ENCODE data around the gene UBXN4. TPM values are rescaled to one million over a fixed set of nuclear protein-coding genes. Genes with fewer than 3 reads are reported as not detected.
A peak's percentile ranks its signal among the peaks of the same experiment; 100 is the strongest.

Gene UBXN4
- total RNA-seq, 4 donors from 2014 or later = 54.8 to 85.1 (median 77.0) TPM

- Histone ChIP-seq H3K27me3 (no peaks in the 10 kb centered on the region), H3K4me1 (peaks cover 20 to 23% of the 10 kb centered on the region in 2 donors), H3K4me3 (no peak overlapping the region), H3K36me3 (no peaks in the 10 kb centered on the region), H3K9me3 (no peaks in the 10 kb centered on the region), H3K27ac (no peak overlapping the region)
- TF ChIP-seq POLR2A (IDR thresholded peaks at IDR 0.05) (no peak), CTCF (IDR thresholded peaks at IDR 0.05 in 4 of 5, conservative IDR thresholded peaks at IDR 0.05 in 1 of 5) (no peak)
- DNase-seq (no peak), ATAC-seq (no peak)
- in situ Hi-C loops (cut with MboI; ENCODE audit: low sequenced_read_pairs in 4 of 4) = loop anchor here in 1 of 4 donors (10.0 kb wide), 1 partner anchor 205 kb away; the partner anchor contains the start of genes R3HDM1 and ZRANB3
- intact Hi-C loops (cut with DNase I; ENCODE audit: low total_unique reads) = loop anchor here (2.0 to 5.0 kb wide), 6 partner anchors 137 to 821 kb away; partner anchors contain the start of genes CCNT2, DARS1, MCM6 and R3HDM1
Observed at GRCh38 chr2:135740206-135740605, 1.4 kb upstream of the UBXN4 start.

DNA sequence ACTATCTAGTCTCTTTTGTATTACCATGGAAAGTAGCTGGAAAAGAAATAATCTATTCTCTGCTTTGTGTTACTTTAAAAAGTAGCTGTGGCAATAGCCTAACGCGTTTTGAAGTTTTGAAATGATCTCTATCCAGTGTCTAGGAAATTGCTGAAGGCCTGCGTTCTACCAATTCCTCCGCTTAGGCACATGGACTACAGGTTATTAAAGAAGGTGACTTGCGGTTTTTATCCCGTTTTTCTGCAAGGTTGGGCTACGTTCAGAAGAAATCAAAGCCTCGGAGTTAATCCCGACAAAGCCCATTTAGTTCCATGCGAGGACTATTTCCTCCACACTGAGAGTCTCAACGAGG lies 636 bp upstream of the UBXN4 start:
- in situ Hi-C loops (cut with MboI; ENCODE audit: low sequenced_read_pairs in 4 of 4) (loop anchor here in 1 of 4 donors (10.0 kb wide), 1 partner anchor 206 kb away; the partner anchor contains the start of genes R3HDM1 and ZRANB3), intact Hi-C loops (cut with DNase I; ENCODE audit: low total_unique reads) (loop anchor here (2.0 to 5.0 kb wide), 6 partner anchors 136 to 822 kb away; partner anchors contain the start of genes CCNT2, DARS1, MCM6 and R3HDM1)
- Histone ChIP-seq H3K4me3 (peak overlapping the region in 3 of 4 donors; percentile 77 to 94 (median 94)), H3K4me1 (peaks cover 25 to 31% of the 10 kb centered on the region in 2 donors), H3K27me3 (no peaks in the 10 kb centered on the region), H3K36me3 (no peaks in the 10 kb centered on the region), H3K27ac (peak overlapping the region; percentile 92 to 100 (median 98)), H3K9me3 (no peaks in the 10 kb centered on the region)
- DNase-seq (no peak), ATAC-seq (no peak)
- TF ChIP-seq POLR2A (IDR thresholded peaks at IDR 0.05) (no peak), CTCF (IDR thresholded peaks at IDR 0.05 in 4 of 5, conservative IDR thresholded peaks at IDR 0.05 in 1 of 5) (no peak)

- intact Hi-C loops (cut with DNase I; ENCODE audit: low total_unique reads) = loop anchor here (5.0 kb wide), 3 partner anchors 135 to 690 kb away; partner anchors contain the start of genes DARS1, MCM6 and RAB3GAP1
- H3K36me3 ChIP-seq = peaks cover 0 to 1% of the 10 kb centered on the region in 2 donors
- TF ChIP-seq CTCF (IDR thresholded peaks at IDR 0.05 in 4 of 5, conservative IDR thresholded peaks at IDR 0.05 in 1 of 5) (no peak), POLR2A (IDR thresholded peaks at IDR 0.05) (peak in 1 of 2 donors; percentile 7)
- DNase-seq (peak in 1 of 2 donors; percentile 5), ATAC-seq (peak; percentile 45 to 56)
- no peaks in the 10 kb centered on the region for H3K27me3 ChIP-seq
- H3K4me3 ChIP-seq = peak overlapping the region; percentile 77 to 94 (median 93)
- H3K9me3 ChIP-seq = no peaks in the 10 kb centered on the region
- H3K27ac ChIP-seq = peak overlapping the region; percentile 92 to 100 (median 98)
- in situ Hi-C loops (cut with MboI; ENCODE audit: low sequenced_read_pairs in 4 of 4) = loop anchor here in 1 of 4 donors (10.0 kb wide), 1 partner anchor 208 kb away; the partner anchor contains the start of genes R3HDM1 and ZRANB3
- H3K4me1 ChIP-seq = peaks cover 33 to 40% of the 10 kb centered on the region in 2 donors
Observed at GRCh38 chr2:135742325-135742757, 686 bp downstream of the UBXN4 start.

DNA sequence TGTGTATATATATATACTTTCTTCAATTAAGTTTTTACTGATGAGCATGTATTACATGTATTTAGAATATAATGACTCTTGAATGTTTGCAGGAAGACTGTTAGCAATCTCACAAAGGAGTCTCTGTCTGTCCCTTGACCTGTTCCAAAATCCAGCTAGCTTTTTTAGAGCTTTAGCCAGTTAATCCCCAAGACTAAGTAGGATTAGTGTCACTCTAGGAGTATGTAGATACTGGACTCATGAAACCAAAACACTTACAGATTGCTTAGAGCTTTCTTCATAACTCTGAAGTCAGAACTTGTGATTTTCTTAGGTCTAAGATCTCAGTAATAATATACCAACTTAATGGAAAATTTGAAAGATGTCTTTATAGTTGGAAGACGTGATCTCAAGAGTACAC lies 2.2 kb downstream of the UBXN4 start:
- TF ChIP-seq CTCF (IDR thresholded peaks at IDR 0.05 in 4 of 5, conservative IDR thresholded peaks at IDR 0.05 in 1 of 5) (no peak), POLR2A (IDR thresholded peaks at IDR 0.05) (no peak)
- no peaks in the 10 kb centered on the region for H3K27me3 ChIP-seq
- peaks cover 33 to 40% of the 10 kb centered on the region in 2 donors for H3K4me1 ChIP-seq
- ATAC-seq (no peak), DNase-seq (no peak)
- intact Hi-C loops (cut with DNase I; ENCODE audit: low total_unique reads) (loop anchor here (5.0 kb wide), 3 partner anchors 133 to 692 kb away; partner anchors contain the start of genes DARS1, MCM6 and RAB3GAP1), in situ Hi-C loops (cut with MboI; ENCODE audit: low sequenced_read_pairs in 4 of 4) (loop anchor here in 1 of 4 donors (10.0 kb wide), 1 partner anchor 209 kb away; the partner anchor contains the start of genes R3HDM1 and ZRANB3)
- peak overlapping the region in 3 of 4 donors; percentile 77 to 94 (median 92) for H3K4me3 ChIP-seq
- H3K36me3 ChIP-seq = peaks cover 0 to 15% of the 10 kb centered on the region in 2 donors
- H3K27ac ChIP-seq = peak overlapping the region; percentile 92 to 100 (median 98)
- no peaks in the 10 kb centered on the region for H3K9me3 ChIP-seq

All from gastrocnemius medialis (tissue), 4 donors.